AG10803 (cell line): ENCODE data around the gene CFAP206.

Experiments
- DNase-seq: peaks from one replicate; pipeline ENCODE4 v3.0.0; 2010; ENCODE audit warnings: low read depth
- H3K4me3 ChIP-seq: 2 replicates; pipeline ENCODE4 v1.5.1; 2011; ENCODE audit warnings: mild to moderate bottlenecking, low read length, control low read depth
- TF ChIP-seq, protein P1 (sequence below): conservative IDR thresholded peaks from 2 replicates; pipeline ENCODE4 v1.5.1; 2011; ENCODE audit warnings: mild to moderate bottlenecking, low read length, control low read depth, inconsistent platforms

Gene CFAP206

DNA sequence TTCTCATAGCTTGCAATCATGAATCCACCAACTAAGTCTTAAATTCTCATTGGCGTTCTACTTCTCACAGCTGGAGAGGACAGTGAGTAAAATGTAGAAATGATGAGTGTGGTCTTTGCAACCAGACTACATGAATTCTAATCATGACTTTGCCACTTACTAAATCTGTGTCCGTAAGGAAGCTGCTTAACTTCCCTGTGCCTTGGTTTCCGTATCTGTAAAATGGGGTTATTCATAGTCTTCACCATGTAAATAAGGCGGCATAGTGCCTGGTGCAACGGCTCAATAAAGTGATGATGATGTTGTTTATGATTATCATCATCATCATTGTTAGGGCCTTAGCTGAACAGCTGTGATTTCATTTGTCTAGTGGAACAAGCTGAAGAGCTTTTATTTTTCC, 12.6 kb downstream of the CFAP206 start:
- TF ChIP-seq, protein P1, sequence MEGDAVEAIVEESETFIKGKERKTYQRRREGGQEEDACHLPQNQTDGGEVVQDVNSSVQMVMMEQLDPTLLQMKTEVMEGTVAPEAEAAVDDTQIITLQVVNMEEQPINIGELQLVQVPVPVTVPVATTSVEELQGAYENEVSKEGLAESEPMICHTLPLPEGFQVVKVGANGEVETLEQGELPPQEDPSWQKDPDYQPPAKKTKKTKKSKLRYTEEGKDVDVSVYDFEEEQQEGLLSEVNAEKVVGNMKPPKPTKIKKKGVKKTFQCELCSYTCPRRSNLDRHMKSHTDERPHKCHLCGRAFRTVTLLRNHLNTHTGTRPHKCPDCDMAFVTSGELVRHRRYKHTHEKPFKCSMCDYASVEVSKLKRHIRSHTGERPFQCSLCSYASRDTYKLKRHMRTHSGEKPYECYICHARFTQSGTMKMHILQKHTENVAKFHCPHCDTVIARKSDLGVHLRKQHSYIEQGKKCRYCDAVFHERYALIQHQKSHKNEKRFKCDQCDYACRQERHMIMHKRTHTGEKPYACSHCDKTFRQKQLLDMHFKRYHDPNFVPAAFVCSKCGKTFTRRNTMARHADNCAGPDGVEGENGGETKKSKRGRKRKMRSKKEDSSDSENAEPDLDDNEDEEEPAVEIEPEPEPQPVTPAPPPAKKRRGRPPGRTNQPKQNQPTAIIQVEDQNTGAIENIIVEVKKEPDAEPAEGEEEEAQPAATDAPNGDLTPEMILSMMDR = no peak
- DNase-seq = no peak
- no peak overlapping the region for H3K4me3 ChIP-seq

DNA sequence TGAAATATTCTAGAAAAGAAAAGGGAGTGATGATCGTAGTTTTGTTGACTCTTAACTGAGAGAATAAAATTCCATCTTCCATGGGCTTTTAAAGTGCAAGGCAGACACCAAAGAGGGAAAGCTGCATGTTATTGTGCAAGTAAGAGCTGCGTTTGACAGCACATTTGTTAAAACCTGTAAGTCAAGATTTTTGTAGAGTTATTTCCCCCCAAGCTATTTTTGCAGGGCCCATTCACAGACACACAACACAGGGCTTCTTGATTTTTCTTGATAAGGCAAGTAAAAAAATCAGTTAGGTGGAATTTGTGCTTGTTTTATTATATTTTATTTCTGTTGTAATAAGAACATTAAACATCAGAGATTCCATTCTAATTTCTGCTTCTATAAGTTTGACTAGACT, 13.8 kb downstream of the CFAP206 start:
- TF ChIP-seq, protein P1 = no peak

DNA sequence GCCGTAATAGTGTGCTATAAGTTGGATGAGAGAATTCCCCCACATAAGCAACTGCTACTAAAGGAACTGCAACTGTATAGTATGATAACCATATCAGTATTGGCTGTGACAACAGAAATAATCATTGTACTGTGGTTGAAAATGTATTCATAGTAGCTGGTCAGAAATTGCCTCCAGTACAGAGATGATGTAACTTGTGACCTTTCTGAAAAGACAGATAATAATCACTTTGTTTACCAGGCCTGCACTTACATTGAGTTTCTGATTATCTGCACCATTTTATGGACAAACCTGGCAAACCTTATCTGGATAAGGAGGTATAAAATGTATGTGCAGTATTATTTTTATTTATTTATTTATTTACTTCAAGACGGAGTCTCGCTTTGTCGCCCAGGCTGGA, 19.0 kb downstream of the CFAP206 start:
- H3K4me3 ChIP-seq = no peak overlapping the region
- DNase-seq = no peak
- TF ChIP-seq, protein P1 = no peak

More for the DNA sequence above, 13.8 kb downstream of the CFAP206 start:
- DNase-seq = no peak
- H3K4me3 ChIP-seq = no peak overlapping the region

DNA sequence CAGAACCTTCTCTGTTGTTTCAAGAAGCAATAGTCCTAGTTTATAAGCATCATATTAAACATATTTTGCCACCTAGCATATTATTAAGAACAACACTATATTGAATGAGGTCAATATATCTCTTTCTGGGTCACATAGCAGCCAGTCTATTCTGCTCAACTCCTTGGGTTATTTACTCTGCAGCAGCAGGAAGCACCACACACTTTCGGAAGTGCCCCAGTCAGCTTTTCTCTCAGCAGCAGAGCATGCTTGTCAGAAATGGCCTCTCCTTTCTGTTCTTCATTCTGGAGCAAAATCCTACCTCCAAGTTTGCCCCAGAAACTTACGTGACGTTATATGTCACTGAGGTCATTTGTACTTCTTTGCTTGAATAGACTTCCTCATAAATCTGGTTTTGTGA, 22.7 kb downstream of the CFAP206 start:
- no peak for DNase-seq
- TF ChIP-seq, protein P1 = no peak
- no peak overlapping the region for H3K4me3 ChIP-seq

DNA sequence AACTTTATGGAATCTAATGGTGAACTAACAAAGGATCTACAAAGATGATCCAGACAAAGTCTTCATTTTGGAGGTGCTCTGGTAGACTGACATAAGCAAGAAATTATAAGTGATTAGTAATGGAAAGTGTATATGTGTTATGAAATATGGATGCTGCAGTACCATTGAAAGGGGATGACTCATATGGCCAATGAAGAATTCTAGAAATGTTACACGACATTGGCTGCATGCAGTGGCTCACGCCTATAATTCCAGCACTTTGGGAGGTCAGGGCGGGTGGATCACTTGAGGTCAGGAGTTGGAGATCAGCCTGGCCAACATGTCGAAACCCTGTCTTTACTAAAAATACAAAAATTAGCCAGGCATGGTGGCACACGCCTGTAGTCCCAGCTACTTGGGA, 23.5 kb downstream of the CFAP206 start:
- DNase-seq = peak; percentile 10
- H3K4me3 ChIP-seq = no peak overlapping the region
- TF ChIP-seq, protein P1 = no peak

DNA sequence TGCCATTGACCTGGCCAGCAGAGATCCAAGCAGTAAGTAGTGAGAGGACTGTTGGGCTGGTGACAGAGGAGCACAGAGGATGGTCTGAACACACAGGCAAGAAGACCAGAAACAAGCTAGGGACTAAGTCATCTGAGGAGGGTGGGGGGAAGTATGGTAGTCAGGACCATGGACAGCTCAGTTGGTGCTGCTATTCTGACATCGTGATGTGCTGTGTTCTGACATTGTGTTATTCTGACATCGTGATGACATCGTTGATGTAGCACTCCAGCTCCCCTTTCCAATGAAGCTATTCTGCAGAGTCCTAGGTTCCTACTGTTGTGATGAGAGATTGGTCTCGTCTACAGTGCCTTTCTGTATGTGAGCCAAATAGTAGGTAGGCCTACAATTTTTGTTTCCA, 28.7 kb downstream of the CFAP206 start:
- DNase-seq = peak; percentile 50
- no peak overlapping the region for H3K4me3 ChIP-seq

DNA sequence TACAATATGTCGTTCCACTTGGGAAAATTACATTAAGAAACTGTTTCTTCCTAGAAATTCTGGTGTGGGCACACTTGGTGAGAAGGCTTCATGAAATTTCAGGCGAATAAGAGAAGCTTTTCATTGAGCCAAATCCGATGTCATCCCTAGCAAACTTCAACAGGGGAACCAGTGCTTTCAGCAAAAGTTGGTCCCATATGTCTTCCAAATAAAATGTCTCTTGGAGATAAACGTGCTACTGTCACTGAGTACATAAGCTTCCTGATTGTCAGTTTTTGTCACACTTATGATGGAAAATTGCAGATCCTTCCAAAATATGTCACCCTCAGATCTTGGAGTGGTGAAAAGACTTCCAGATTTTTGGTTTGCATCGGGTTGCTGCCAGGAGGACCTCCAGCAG, 33.9 kb downstream of the CFAP206 start:
- TF ChIP-seq, protein P1 = no peak
- H3K4me3 ChIP-seq = no peak overlapping the region
- DNase-seq = no peak

More for the DNA sequence above, 28.7 kb downstream of the CFAP206 start:
- TF ChIP-seq, protein P1 = no peak
